Measurements from ENCODE around the gene RTN4RL2. TPM values are rescaled to one million over a fixed set of nuclear protein-coding genes. Genes with fewer than 3 reads are reported as not detected.

The RTN4RL2 gene
- polyA plus RNA-seq, 3 donors, result 0.40 to 0.53 (median 0.44) TPM

GRCh38 chr11:57428643-57429042 lies 31.7 kb upstream of the RTN4RL2 start:
- peak overlapping the region in 2 of 7 donors; percentile 4 to 30 for H3K27ac Mint-ChIP-seq
- peaks cover 13 to 15% of the 10 kb centered on the region in 2 donors for H3K36me3 Mint-ChIP-seq
- no peak overlapping the region for H3K9ac ChIP-seq (ENCODE audit: insufficient read depth, low read length, poor library complexity, severe bottlenecking)
- no peaks in the 10 kb centered on the region for H3K9me3 ChIP-seq (replicated peaks in 1 of 2; ENCODE audit: control insufficient read depth in 1 of 2, insufficient read depth in 1 of 2, low read length in 2 of 2)
- H4K20me1 ChIP-seq (ENCODE audit: insufficient read depth, low read length), result peaks cover 9% of the 10 kb centered on the region
- H3K4me3 ChIP-seq (replicated peaks in 1 of 3; ENCODE audit: low read depth in 2 of 3, low read length in 3 of 3), result no peak overlapping the region
- no peak for DNase-seq
- WGBS (ENCODE audit: insufficient coverage), result 89% methylated on average over 4 of the region's 5 CpGs
- H3K79me2 ChIP-seq (ENCODE audit: insufficient read depth, low read length), result peaks cover 32% of the 10 kb centered on the region
- TF ChIP-seq CTCF (IDR thresholded peaks at IDR 0.05), result no peak
- no peaks in the 10 kb centered on the region for H3K9me3 Mint-ChIP-seq
- H2AFZ ChIP-seq (ENCODE audit: insufficient read depth, low read depth, low read length, poor library complexity, severe bottlenecking), result no peak overlapping the region
- H3K4me2 ChIP-seq (replicated peaks; ENCODE audit: extremely low read depth, low read length, poor library complexity, severe bottlenecking), result no peak overlapping the region
- H3K4me1 Mint-ChIP-seq, result peaks cover 67% of the 10 kb centered on the region
- peaks cover 0 to 4% (median 2%) of the 10 kb centered on the region in 3 donors for H3K27me3 Mint-ChIP-seq (ENCODE audit: low read depth in 3 of 3)
- H3K4me1 ChIP-seq (ENCODE audit: control insufficient read depth in 1 of 2, insufficient read depth in 2 of 2, low read length in 2 of 2), result peaks cover 68 to 75% of the 10 kb centered on the region in 2 donors
- no peak overlapping the region for H3K27ac ChIP-seq (ENCODE audit: low read depth in 1 of 2, low read length in 2 of 2)
- intact Hi-C loops (cut with micrococcal nuclease), result no loop called here
- H3K27me3 ChIP-seq (ENCODE audit: control insufficient read depth in 2 of 2, insufficient read depth in 2 of 2, low read length in 2 of 2), result no peaks in the 10 kb centered on the region
- H3K36me3 ChIP-seq (replicated peaks in 1 of 2; ENCODE audit: control insufficient read depth in 1 of 2, insufficient read depth in 2 of 2, low read length in 2 of 2), result peaks cover 7 to 8% of the 10 kb centered on the region in 2 donors
- no peak overlapping the region for H3K4me3 Mint-ChIP-seq

- H3K27ac ChIP-seq (ENCODE audit: low read depth in 1 of 2, low read length in 2 of 2), result no peak overlapping the region
- H3K9me3 ChIP-seq (replicated peaks in 1 of 2; ENCODE audit: control insufficient read depth in 1 of 2, insufficient read depth in 1 of 2, low read length in 2 of 2), result no peaks in the 10 kb centered on the region
- H3K27me3 ChIP-seq (ENCODE audit: control insufficient read depth in 2 of 2, insufficient read depth in 2 of 2, low read length in 2 of 2), result no peaks in the 10 kb centered on the region
- WGBS (ENCODE audit: insufficient coverage), result no CpG with 5 or more reads among the region's 4 CpGs
- H3K79me2 ChIP-seq (ENCODE audit: insufficient read depth, low read length), result peaks cover 20% of the 10 kb centered on the region
- Mint-ChIP-seq H3K27me3 (ENCODE audit: low read depth in 3 of 3) (peaks cover 0 to 4% (median 2%) of the 10 kb centered on the region in 3 donors), H3K27ac (peak overlapping the region in 1 of 7 donors; percentile 6), H3K4me1 (peaks cover 69% of the 10 kb centered on the region), H3K4me3 (no peak overlapping the region), H3K9me3 (no peaks in the 10 kb centered on the region), H3K36me3 (peaks cover 3 to 7% of the 10 kb centered on the region in 2 donors)
- DNase-seq, result no peak
- intact Hi-C loops (cut with micrococcal nuclease), result no loop called here
- no peak overlapping the region for H3K9ac ChIP-seq (ENCODE audit: insufficient read depth, low read length, poor library complexity, severe bottlenecking)
- H3K4me2 ChIP-seq (replicated peaks; ENCODE audit: extremely low read depth, low read length, poor library complexity, severe bottlenecking), result no peak overlapping the region
- H3K4me1 ChIP-seq (ENCODE audit: control insufficient read depth in 1 of 2, insufficient read depth in 2 of 2, low read length in 2 of 2), result peaks cover 69 to 75% of the 10 kb centered on the region in 2 donors
- H3K36me3 ChIP-seq (replicated peaks in 1 of 2; ENCODE audit: control insufficient read depth in 1 of 2, insufficient read depth in 2 of 2, low read length in 2 of 2), result no peaks in the 10 kb centered on the region
- no peak for TF ChIP-seq CTCF (IDR thresholded peaks at IDR 0.05)
- H3K4me3 ChIP-seq (replicated peaks in 1 of 3; ENCODE audit: low read depth in 2 of 3, low read length in 3 of 3), result no peak overlapping the region
- H2AFZ ChIP-seq (ENCODE audit: insufficient read depth, low read depth, low read length, poor library complexity, severe bottlenecking), result no peak overlapping the region
- no peaks in the 10 kb centered on the region for H4K20me1 ChIP-seq (ENCODE audit: insufficient read depth, low read length)
These were observed 30.4 kb upstream of the RTN4RL2 start for GRCh38 chr11:57429946-57430345.

Measured in CD14-positive monocyte (primary cell).